NCI-H345 treated with DMSO at 0.1 percent for 48 hours (cell line): Measurements from ENCODE around the gene CLMN.
A peak's percentile ranks its signal among the peaks of the same experiment; 100 is the strongest.
"Not testable (repeated sequence)": the region's sequence is repeated elsewhere in the genome, so short reads cannot be mapped to it uniquely, and the experiment has no call there.

Source experiments
- DNase-seq: peaks from one replicate; lab custom pipeline; 2025; ENCODE audit not compliant: unreplicated experiment; lab: John Stamatoyannopoulos, UW

The CLMN gene

DNA sequence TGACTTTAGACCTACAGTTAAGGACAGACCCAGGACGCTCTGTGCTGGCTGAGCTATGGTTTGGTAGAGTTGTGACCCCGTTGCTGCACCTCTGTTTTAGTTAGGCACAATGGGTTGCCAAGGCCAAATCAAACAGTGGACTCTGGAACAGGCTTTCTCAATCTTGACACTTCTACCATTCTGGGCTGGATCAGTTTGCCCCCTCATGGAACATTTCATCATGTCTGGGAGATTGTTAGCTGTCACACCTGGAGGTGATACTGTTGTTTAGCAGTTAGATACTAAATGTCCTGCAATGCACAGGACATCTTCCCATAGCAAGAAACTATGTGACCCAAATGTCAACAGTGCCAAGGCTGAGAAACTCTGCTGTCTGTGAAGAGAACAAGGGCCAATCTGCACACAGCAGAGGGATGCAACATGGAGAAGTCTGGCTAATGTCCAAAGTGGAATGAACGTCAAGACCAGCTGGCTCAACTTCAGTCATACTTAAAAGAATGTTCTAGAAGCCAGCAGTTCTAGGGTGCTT, 96.8 kb downstream of the CLMN start:
- DNase-seq = no peak

DNA sequence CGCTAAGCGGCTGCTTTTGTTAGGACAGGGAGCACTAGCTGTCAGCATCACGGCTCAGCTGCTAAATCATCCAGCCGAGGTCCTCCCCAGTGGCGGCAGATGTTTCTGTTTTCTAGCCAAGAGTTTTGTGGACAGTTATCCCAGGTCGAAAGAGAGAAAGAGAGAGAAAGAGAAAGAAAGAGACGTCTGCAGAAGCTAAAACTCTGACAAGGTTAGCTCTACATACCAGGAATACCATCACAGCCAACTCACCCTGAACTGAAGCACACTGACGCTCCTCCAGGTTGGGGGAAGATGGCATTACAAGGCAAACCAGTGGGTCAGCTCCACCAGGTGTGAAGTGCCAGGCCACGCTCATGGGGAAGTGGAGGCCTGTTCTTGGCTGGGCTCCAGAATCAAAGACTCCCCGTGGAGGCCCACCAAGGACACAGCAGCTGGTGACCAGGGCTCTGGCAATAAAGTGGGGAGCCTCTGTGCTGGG, 97.5 kb downstream of the CLMN start:
- no peak for DNase-seq

GRCh38 chr14:95221531-95221930, 98.2 kb downstream of the CLMN start:
- no peak for DNase-seq

DNA sequence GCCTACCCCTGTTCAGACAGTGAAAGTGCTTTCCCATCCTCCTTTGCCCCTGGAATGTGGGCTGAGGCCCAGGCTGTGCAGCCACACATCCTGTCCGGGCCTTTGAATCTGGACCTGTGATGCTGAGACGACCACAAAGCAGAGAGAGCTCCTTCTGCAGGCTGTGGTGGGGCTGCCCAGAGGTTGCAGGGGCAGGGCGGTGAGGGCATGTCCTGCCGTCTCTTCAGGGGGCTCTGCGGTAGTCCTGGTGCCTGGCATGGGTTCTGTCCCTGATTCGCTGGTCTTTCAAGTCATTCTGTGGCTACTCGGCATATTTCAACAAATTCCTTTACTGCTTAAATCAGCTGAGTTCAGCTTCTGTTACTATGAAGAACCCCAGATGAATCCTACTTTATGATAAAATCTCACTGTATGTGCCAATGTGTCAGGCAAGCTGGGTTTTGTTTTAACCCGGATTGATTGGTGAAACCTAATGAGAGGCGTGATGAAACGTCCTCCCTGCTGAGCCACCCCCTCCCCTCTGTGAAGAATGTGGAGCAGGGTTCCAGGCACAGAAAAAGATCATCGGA, 99.0 kb downstream of the CLMN start:
- DNase-seq = no peak

GRCh38 chr14:95218472-95219193, 101.1 kb downstream of the CLMN start:
- no peak for DNase-seq

DNA sequence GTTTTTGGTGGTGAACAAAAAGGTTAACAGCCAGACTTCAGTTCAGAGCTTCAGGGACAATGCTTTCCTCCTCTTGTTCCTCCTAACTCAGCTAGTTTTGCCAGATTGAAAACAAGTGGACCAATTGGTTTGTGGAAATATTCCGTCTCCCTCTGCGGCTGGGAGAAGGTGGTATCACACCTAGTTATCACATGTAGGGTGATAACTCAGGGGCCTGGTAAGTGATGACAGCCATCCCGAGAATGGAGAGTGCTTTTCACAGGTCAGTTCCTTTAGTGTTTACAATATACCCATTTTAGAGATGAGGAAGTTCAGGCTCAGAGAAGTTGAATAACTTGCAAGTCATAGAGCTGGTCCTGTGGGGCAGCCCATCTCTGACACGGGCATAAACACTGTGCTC, 101.7 kb downstream of the CLMN start:
- no peak for DNase-seq

GRCh38 chr14:95217391-95217900, 102.3 kb downstream of the CLMN start:
- DNase-seq = no peak

GRCh38 chr14:95216008-95216407, 103.7 kb downstream of the CLMN start:
- DNase-seq = no peak

GRCh38 chr14:95215094-95215725, 104.5 kb downstream of the CLMN start:
- DNase-seq = no peak

DNA sequence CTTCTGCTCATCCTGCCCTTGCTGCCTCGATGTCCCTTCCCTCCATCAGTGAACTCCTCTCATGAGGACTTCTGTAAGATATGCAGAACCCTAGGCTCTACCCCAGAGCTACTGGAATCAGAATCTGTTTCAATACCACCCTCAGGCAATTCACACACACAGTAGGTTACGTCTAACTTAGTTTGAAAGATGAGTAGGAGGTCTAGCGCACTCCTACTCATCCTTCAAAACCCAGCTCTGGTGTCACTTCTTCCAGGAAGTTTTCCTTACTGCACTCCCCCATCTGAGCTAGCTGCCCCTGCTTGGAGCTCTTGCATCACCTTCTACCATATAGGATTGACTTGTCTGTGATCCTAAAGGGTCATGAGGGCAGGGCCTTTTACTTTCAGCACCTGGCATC, 105.9 kb downstream of the CLMN start:
- DNase-seq = no peak

DNA sequence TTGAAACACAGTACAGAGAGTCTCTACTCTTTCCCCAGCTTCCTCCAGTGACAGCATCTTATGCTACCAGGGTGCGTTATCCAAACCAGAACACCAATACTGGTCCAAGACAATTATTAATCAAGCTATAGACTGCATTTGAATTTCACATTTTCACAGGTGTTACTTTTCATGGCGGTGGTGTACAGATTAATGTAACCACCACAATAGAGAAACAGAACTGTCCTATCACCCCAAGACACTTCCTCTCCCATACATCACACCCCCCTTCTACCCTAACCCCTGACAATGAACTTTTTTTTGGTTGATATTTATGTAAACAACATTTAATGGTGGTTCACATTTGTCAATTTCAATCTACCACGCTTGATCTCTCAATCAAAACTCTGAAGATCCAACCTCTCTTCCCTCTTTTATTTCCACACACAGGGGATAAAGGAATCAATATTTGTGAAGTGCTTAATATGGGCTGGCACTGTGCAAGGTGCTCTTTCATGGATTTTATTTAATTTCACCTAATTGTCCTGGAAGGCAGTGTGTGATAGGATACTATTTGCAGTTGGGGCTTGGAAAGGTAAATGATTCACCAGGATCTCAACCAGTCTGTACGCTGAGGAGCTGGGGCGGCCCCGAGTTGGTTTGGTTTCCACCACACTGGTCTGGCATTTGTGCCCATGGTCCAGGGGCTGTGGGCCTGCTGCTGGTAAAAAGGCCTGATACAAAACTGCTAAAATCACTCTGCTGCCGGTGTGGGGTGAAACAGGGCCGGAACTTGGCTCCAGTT, 107.8 kb downstream of the CLMN start:
- DNase-seq = no peak

- DNase-seq = no peak
Measured at GRCh38 chr14:95210699-95211098, 109.0 kb downstream of the CLMN start.

DNA sequence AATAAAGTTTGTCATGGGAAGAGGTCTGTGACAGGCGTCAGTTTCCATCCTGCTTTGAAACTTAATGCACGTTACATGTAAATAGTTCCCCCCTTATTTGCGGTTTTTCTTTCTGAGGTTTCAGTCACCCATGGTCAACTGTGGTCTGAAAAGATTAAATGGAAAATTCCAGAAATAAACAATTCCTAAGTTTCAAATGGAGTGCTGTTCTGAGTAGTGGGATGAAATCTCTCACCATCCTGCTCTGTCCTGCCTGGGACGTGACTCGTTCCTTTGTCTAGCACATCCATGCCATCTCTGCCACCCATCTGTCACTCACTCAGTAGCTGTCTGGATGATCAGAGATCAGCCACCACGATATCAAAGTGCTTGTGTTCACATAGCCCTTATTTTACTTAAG, 111.1 kb downstream of the CLMN start:
- DNase-seq = no peak

DNA sequence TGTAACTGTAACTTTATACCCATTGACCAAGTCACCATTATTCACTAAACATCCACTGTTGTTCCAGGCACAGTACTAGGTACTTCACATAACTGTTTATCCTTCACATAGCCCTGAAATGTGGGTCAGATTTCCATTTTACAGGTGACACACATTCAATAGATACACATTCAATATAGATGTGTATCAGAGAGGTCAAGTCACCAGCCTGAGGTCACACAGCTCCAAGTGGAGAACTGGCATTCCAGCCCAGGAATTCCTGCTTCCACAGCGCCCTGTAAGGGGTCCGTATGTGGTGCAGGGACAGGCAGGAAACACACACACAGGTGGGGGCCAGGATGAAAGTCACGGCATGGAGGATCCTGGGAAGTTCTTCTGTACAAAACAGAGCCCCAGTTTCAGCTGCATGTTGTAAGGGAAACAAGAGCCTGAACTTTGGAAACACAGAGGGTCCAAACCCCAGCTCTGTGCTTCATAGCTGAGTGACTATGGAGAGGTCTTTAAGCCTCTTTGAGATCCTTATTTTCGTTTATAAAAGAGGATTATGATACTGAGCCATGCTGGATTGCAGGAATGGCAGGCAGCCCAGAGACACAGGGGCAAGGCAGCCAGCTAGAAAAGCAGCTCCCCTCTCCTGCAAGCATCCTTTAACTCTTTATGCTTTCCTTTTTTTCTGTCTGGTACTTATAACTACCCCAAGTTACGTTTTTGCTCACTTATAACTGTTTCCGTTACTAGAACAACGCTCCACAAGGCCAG, 112.1 kb downstream of the CLMN start:
- DNase-seq = no peak

GRCh38 chr14:95206534-95206933, 113.2 kb downstream of the CLMN start:
- DNase-seq = no peak

GRCh38 chr14:95204705-95205104, 115.0 kb downstream of the CLMN start:
- no peak for DNase-seq

- DNase-seq = not testable (repeated sequence)
Measured at GRCh38 chr14:95201745-95202144, 118.0 kb downstream of the CLMN start.

DNA sequence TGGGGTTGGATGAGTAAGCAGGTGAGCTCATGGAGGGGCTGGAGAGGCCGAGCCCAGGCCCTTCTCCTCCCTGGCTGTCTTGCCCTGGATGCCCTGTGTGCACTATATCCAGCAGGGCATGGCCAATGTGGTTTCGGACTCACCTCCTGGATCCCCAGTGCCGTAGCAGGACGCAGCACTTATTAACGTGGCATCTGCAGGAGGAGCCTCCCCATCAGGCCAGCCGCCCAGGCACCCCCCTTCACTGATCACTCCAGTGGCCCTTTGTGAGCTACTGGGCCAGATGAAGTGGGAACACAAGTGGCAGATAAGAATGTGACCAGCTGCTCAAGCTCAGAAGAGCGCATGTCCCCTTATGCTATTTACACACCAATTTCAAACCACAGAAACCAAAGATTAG, 119.3 kb downstream of the CLMN start:
- DNase-seq = peak; percentile 58

- DNase-seq = no peak
Measured at GRCh38 chr14:95199298-95199983, 120.3 kb downstream of the CLMN start.

GRCh38 chr14:95198320-95198719, 121.4 kb downstream of the CLMN start:
- DNase-seq = no peak
